Thymus (tissue), 11 donors: Measurements from ENCODE around the gene KIRREL3. TPM values are rescaled to one million over a fixed set of nuclear protein-coding genes. Genes with fewer than 3 reads are reported as not detected.

ENCODE experiments used
- DNase-seq, 9 donors: peaks; one replicate each; pipeline ENCODE4 v3.0.0-alpha.2; 2013; ENCODE audit warnings: low spot score in 9 of 9, low read depth in 6 of 9, missing footprints in 1 of 9
- H3K27ac ChIP-seq, 2 donors: one replicate each; pipeline ENCODE4 v1.5.1; 2013; ENCODE audit warnings: control low read depth in 1 of 2, low read depth in 1 of 2, low read length in 1 of 2, mild to moderate bottlenecking in 1 of 2, moderate library complexity in 1 of 2
- H3K27me3 ChIP-seq, 2 donors: one replicate each; pipeline ENCODE4 v1.5.1; 2013; ENCODE audit warnings: low read length in 1 of 2; ENCODE audit not compliant: control insufficient read depth in 2 of 2, insufficient read depth in 1 of 2
- H3K36me3 ChIP-seq, 2 donors: one replicate each; pipeline ENCODE4 v1.5.1; 2013; ENCODE audit warnings: low read length in 1 of 2, mild to moderate bottlenecking in 1 of 2, moderate library complexity in 1 of 2; ENCODE audit not compliant: control insufficient read depth in 2 of 2, insufficient read depth in 2 of 2
- H3K4me1 ChIP-seq, 2 donors: one replicate each; pipeline ENCODE4 v1.5.1; 2013; ENCODE audit warnings: low read length in 2 of 2; ENCODE audit not compliant: control insufficient read depth in 2 of 2, insufficient read depth in 2 of 2
- H3K4me3 ChIP-seq, 2 donors: one replicate each; pipeline ENCODE4 v1.5.1; 2013; ENCODE audit warnings: low read length in 2 of 2, control low read depth in 1 of 2, mild to moderate bottlenecking in 1 of 2
- H3K9me3 ChIP-seq, 2 donors: one replicate each; pipeline ENCODE4 v1.5.1; 2013; ENCODE audit warnings: low read length in 1 of 2, mild to moderate bottlenecking in 1 of 2; ENCODE audit not compliant: control insufficient read depth in 2 of 2, insufficient read depth in 1 of 2
- WGBS: extraction: QIAGEN DNeasy Blood & Tissue Kit; methylation state at CpG from one replicate; pipeline ENCODE4 v1.1.7; 2013; 5-methylcytosine and 5-hydroxymethylcytosine counted together
- polyA plus RNA-seq: library from polyadenylated mRNA; stranded (reverse); fragments of 200-250 nt; gene quantifications from one replicate; pipeline ENCODE4 v1.2.3, GENCODE V29; 2013
- total RNA-seq: library from RNA; stranded (reverse); fragments of 120-200 nt; gene quantifications from one replicate; pipeline ENCODE4 v1.2.4, GENCODE V29; 2013
- donor health status: healthy.

Gene KIRREL3
- total and polyA plus RNA-seq, 2 donors: 0.09 to 0.14 TPM

DNA sequence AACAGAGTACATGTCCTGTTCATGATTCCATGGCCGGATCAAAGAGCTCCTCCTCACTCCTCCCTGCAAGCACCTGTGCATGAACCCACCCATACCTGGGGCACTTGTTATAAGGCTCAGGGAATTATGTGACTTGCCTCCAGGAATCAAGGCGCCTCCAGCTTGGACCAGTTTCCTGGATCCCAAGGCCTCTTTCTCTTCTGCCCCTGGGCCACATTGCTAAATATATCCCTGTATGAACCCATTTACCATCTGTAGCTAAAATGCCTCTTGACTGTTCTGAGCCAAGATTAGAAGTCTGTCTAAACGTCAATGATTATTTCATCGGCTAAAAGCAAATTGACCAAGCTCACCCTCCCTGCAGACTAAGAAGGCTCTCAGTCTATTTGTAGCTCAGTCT lies 135.6 kb downstream of the KIRREL3 start:
- Histone ChIP-seq H3K9me3 (no peaks in the 10 kb centered on the region), H3K36me3 (no peaks in the 10 kb centered on the region), H3K27ac (no peak overlapping the region), H3K4me1 (no peaks in the 10 kb centered on the region), H3K4me3 (no peak overlapping the region), H3K27me3 (peaks cover 0 to 3% of the 10 kb centered on the region in 2 donors)
- WGBS: 96% methylated on average over 4 of the region's 4 CpGs
- DNase-seq: no peak

DNA sequence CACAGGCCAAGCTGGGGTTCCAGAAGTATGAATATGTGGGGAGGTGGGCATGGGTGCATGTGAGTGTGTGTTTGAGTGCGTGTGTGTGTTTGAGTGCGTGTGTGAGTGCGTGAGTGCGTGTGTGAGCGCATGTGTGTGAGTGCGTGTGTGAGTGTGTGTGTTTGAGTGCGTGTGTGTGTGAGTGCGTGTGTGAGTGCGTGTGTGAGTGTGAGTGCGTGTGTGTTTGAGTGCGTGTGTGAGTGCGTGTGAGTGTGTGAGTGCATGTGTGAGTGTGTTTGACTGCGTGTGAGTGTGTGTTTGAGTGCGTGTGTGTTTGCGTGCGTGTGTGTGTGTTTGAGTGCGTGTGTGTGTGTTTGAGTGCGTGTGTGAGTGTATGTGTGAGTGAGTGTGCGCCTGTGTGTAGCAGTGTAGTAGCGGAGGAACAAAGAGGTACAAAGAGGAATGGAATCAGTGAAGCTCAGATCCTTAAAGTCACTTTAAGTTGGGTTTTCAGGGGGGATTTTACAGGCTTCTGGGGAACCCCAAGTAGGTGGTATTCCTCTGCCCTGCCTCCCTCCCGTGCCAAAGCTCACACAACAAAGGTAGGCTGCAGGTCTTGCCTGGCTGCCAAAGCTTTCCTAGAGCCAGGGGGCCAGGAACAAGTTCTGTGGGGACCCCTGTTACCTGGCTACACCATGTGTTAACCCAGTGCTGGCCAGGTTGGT lies 137.1 kb downstream of the KIRREL3 start:
- DNase-seq: no peak
- Histone ChIP-seq H3K36me3 (no peaks in the 10 kb centered on the region), H3K4me3 (no peak overlapping the region), H3K27ac (no peak overlapping the region), H3K27me3 (peaks cover 0 to 3% of the 10 kb centered on the region in 2 donors), H3K9me3 (no peaks in the 10 kb centered on the region), H3K4me1 (no peaks in the 10 kb centered on the region)
- WGBS: 86% methylated on average over 21 of the region's 21 CpGs

DNA sequence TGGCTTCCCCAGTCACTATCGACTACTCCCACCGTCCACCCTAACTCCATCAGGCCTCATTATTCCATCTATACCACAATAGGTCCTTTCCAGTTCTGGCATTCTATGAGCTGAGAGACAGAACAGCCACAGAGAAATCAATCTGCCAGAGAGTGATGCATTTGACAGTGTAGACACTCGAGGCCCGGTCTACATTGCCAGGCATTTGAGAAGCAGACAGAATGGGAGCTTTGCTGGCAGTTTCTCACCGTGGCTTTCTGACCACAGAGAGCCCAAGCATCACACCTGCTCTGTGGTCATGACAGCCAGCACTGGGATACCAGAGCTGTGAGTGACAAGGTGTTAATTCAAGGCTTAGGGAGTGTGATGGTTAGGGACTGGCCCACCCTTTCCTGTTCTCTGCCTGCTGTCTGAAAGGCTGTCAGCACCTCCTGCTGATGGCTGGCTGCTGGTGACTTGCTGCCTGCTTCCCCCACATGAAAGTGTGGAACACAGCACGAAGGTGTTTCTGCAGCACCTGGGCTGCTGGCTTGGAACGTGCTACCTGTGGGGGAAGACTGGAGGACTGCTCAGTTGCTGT lies 137.8 kb downstream of the KIRREL3 start:
- no peaks in the 10 kb centered on the region for H3K36me3 ChIP-seq
- no peaks in the 10 kb centered on the region for H3K4me1 ChIP-seq
- no peak overlapping the region for H3K4me3 ChIP-seq
- DNase-seq: no peak
- WGBS: 60% methylated on average over 7 of the region's 7 CpGs
- H3K9me3 ChIP-seq: no peaks in the 10 kb centered on the region
- H3K27me3 ChIP-seq: peaks cover 0 to 3% of the 10 kb centered on the region in 2 donors
- H3K27ac ChIP-seq: no peak overlapping the region

DNA sequence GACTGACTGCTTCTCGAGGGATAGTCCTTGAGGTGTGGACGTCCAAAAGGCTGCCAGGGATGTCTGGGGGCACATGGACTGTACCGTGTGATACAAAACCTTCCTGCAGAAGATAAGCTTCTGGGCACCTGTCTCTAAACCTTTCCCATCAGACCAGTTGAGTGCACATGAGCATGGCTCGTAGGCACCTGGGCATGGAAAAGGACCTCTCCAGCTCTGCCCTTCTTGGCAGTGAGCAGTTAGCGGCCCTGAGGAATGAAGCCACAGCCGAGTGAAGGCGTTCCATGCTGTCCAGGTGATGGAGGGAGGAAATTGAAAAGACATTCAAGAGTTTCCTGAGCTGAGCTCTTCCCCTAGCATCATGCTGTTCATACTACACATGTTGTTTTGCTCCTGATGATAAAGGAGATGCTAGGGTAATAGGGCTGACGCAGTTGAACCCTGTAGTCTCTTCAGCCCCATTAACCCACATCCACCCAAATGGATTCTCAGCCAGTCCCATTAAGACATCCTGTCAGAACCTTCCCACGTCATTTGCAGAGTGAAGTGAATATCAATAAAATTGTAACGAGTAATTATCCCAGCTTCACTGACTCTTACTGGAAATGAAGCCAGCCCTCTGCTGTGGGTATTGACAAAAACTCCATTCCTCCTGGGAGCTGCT lies 138.6 kb downstream of the KIRREL3 start:
- H3K27ac ChIP-seq: no peak overlapping the region
- H3K27me3 ChIP-seq: no peaks in the 10 kb centered on the region
- H3K36me3 ChIP-seq: no peaks in the 10 kb centered on the region
- no peaks in the 10 kb centered on the region for H3K9me3 ChIP-seq
- no peak overlapping the region for H3K4me3 ChIP-seq
- no peaks in the 10 kb centered on the region for H3K4me1 ChIP-seq
- no peak for DNase-seq
- WGBS: 93% methylated on average over 10 of the region's 10 CpGs

DNA sequence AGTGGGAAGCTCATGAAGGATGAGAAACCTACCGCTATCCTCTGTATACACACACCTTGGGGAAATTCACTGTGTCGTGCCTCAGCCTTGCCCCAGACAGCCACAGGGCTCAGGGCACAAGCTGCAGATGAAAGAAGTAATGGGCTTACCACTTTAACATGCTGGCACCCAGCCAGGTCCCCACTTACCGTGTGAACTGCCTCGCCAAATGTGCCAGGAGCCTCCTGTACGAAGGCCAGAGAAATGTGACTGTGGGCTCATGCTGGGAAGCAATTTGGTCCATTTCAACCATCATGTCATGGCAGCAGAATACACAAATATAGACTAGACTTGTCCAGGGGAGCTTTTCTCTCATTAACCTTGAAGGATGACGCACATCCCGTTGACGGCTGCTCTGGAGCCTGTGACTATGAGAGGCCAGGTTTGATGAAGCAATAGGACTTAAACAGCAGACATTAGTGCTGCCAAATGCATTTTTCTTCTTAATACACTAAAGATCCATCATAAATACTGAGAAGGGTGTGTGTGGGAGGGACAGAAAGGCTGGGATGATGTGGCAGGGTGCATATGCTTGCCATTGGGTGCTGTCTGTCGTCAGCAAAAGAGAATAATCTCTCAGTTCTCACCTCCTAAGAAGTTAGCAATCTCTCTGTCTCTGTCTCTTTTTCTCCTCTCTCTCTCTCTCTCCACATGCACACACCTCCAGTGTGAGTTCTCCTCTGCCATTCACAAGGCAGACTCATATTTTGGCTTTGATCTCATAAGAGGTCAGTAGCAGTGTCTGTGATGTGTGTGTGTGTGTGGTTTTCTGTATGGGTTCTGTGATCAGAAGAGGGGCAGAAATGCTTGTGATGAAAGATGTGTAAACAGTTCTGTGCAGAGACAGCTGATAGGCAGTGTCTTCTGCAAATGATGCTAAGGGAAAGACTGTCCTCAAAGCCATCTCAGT lies 142.4 kb downstream of the KIRREL3 start:
- no peaks in the 10 kb centered on the region for H3K9me3 ChIP-seq
- no peaks in the 10 kb centered on the region for H3K27me3 ChIP-seq
- WGBS: 86% methylated on average over 9 of the region's 9 CpGs
- no peaks in the 10 kb centered on the region for H3K36me3 ChIP-seq
- no peak overlapping the region for H3K27ac ChIP-seq
- H3K4me3 ChIP-seq: no peak overlapping the region
- no peak for DNase-seq
- H3K4me1 ChIP-seq: no peaks in the 10 kb centered on the region

DNA sequence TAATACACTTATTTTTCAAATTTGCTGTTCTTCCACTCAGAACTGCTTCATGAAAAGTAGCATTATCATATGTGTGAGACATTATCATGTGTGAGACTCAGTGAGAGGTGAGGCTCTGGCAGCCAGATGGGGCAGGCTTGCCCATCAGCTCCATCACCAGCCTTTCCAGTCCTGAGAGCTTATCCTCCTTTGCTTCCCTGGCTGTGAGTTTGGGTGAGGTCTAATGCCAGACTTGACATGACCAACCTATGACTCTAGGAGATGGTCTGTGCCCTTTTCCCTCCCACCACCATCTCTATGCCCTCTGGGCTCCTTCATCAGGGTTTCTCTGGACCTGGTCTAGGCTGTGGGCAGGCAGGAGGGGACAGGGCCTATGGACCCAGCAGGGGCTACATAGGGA lies 145.0 kb downstream of the KIRREL3 start:
- no peak overlapping the region for H3K4me3 ChIP-seq
- no peaks in the 10 kb centered on the region for H3K27me3 ChIP-seq
- no peaks in the 10 kb centered on the region for H3K36me3 ChIP-seq
- no peaks in the 10 kb centered on the region for H3K4me1 ChIP-seq
- H3K27ac ChIP-seq: no peak overlapping the region
- no peak for DNase-seq
- H3K9me3 ChIP-seq: no peaks in the 10 kb centered on the region

DNA sequence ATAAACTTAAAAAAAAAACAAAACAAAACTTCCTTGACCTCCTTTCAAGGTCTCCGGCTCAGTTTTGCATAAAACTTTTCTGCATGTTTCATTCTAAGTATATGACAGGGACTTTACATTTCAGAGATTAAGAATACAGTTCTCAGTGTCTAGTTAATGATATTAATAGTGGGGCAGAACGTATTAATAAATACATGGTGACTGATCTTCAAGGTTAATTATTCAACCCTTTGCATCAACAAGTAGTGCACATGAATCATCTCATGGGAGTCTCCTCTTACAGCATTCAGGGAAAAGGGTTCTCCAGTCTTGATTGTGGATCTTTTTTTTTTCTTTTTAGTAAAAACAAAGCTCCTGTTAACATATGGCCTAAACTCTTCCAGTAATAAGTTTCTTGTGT lies 146.8 kb downstream of the KIRREL3 start:
- Histone ChIP-seq H3K4me3 (no peak overlapping the region), H3K27ac (no peak overlapping the region), H3K27me3 (no peaks in the 10 kb centered on the region), H3K4me1 (no peaks in the 10 kb centered on the region), H3K36me3 (no peaks in the 10 kb centered on the region), H3K9me3 (no peaks in the 10 kb centered on the region)
- WGBS: 95% methylated on average over 2 of the region's 2 CpGs
- DNase-seq: no peak

DNA sequence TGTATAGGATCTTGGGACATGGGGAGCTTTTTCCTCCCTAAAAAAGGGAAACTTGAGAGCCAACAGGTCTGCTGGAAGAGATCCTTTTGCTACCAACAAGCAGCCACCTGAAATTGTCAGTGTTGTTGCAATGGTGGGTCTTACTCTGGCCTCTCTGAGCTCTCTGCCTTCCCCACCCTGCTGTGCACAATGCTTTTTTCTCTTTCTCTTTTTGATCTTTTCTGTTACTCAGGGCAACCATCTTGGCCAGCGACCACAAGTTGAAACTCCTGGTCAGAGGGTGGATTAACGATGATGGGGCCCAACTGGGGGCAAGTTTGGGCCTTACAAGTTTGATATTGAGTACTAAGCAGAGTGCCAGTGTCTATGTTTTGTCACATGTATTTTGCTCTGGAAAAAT lies 155.8 kb downstream of the KIRREL3 start:
- no peak for DNase-seq
- 86% methylated on average over 2 of the region's 2 CpGs for WGBS
- H3K27me3 ChIP-seq: no peaks in the 10 kb centered on the region
- H3K36me3 ChIP-seq: no peaks in the 10 kb centered on the region
- H3K27ac ChIP-seq: no peak overlapping the region
- no peaks in the 10 kb centered on the region for H3K4me1 ChIP-seq
- H3K4me3 ChIP-seq: no peak overlapping the region
- H3K9me3 ChIP-seq: no peaks in the 10 kb centered on the region

DNA sequence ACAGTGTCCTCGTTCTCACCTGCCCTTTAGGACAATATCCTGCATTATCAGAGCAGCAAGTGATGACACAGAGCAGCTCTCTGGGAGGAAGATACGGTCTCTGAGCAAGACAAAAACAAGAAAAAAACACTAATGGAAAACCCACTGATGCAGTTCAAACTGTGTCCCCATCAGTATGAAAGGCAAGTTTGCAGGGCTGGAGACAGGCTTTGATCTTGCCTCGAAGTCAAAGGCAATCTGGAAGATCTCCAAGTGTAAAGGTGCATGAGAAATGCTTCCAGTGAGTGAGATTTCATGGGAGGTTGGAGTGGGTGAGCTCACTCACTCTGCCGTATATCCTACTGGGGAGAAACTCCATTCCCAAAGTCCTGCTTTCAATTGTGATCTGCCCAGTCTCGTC lies 157.5 kb downstream of the KIRREL3 start:
- Histone ChIP-seq H3K27me3 (no peaks in the 10 kb centered on the region), H3K9me3 (no peaks in the 10 kb centered on the region), H3K4me1 (no peaks in the 10 kb centered on the region), H3K4me3 (no peak overlapping the region), H3K36me3 (no peaks in the 10 kb centered on the region), H3K27ac (no peak overlapping the region)
- WGBS: 77% methylated on average over 5 of the region's 5 CpGs
- no peak for DNase-seq
